A673 (cell line): Measurements from ENCODE around the gene PPIL6.

Source experiments
- EZH2 ChIP-seq: fragments of 200-600 bp; sonication (generic); IDR thresholded peaks from 2 replicates; pipeline ENCODE4 v1.6.1; 2017; ENCODE audit warnings: borderline replicate concordance, low read depth, mild to moderate bottlenecking, mixed read lengths, antibody characterized with exemption, low read length; ENCODE audit not compliant: poor library complexity, severe bottlenecking
- TF ChIP-seq, protein P1 (sequence below): fragments of 300-800, 200-600 bp; sonication (generic); conservative IDR thresholded peaks from 2 replicates; pipeline ENCODE4 v1.5.1; 2017; ENCODE audit warnings: low read depth, mild to moderate bottlenecking, antibody characterized with exemption, low read length, moderate library complexity, mixed read lengths

DNA sequence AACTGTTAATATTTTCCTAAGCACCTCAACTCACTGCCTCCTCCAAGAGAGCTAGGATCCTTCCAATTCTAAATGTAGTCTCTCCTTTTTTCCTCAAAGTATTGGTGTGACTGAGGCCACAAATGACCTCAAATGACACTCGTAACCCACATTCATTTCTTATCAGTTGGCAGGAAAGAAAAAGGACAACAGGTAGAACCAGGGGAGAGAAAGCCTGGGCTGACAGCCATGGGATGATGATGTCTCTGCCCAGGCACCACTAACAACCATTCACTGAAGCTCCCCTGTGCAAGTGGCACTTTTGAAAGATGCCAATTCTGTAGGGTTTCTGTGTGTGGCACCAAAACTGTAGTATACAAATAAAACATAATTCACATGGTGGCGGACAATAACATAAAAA, 35.2 kb upstream of the PPIL6 start:
- TF ChIP-seq, protein P1, sequence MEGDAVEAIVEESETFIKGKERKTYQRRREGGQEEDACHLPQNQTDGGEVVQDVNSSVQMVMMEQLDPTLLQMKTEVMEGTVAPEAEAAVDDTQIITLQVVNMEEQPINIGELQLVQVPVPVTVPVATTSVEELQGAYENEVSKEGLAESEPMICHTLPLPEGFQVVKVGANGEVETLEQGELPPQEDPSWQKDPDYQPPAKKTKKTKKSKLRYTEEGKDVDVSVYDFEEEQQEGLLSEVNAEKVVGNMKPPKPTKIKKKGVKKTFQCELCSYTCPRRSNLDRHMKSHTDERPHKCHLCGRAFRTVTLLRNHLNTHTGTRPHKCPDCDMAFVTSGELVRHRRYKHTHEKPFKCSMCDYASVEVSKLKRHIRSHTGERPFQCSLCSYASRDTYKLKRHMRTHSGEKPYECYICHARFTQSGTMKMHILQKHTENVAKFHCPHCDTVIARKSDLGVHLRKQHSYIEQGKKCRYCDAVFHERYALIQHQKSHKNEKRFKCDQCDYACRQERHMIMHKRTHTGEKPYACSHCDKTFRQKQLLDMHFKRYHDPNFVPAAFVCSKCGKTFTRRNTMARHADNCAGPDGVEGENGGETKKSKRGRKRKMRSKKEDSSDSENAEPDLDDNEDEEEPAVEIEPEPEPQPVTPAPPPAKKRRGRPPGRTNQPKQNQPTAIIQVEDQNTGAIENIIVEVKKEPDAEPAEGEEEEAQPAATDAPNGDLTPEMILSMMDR, result no peak
- TF ChIP-seq EZH2, result no peak
